Mammary epithelial cell (primary cell): ENCODE results near the gene CYTH4.

ENCODE experiments used
- EZH2 ChIP-seq: IDR thresholded peaks from 2 replicates; pipeline ENCODE4 v1.6.1; 2012; ENCODE audit warnings: low read length, inconsistent platforms, borderline replicate concordance
- TF ChIP-seq, protein P1 (sequence below), 2 donors: IDR thresholded peaks in 1 of 2; conservative IDR thresholded peaks in 1 of 2; 2 replicates each; pipeline ENCODE4 v1.5.1; 2011 to 2012; ENCODE audit warnings: inconsistent platforms in 2 of 2, low read length in 2 of 2, mild to moderate bottlenecking in 2 of 2, control low read depth in 1 of 2, low read depth in 1 of 2; ENCODE audit not compliant: insufficient read depth in 1 of 2; ENCODE audit errors: extremely low read depth in 1 of 2

DNA sequence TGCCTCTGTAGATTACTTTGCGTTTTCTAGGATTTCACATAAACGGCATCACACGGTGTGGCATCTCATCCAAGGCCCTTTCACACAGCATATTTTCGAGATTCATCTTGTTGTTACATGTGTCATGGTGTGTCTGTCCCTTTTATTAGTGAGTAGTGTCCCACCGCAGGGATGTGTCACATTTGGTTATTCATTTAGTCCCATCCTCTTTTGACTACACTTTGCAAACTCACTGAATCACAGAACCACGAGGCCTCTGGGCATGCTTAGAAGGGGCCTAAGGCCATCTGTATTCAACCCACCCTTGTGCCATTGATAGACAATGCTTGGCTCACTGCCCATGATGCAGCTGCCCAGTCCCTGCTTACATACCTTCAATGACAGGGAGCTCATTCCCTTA is 34.1 kb upstream of the CYTH4 start:
- TF ChIP-seq, protein P1, sequence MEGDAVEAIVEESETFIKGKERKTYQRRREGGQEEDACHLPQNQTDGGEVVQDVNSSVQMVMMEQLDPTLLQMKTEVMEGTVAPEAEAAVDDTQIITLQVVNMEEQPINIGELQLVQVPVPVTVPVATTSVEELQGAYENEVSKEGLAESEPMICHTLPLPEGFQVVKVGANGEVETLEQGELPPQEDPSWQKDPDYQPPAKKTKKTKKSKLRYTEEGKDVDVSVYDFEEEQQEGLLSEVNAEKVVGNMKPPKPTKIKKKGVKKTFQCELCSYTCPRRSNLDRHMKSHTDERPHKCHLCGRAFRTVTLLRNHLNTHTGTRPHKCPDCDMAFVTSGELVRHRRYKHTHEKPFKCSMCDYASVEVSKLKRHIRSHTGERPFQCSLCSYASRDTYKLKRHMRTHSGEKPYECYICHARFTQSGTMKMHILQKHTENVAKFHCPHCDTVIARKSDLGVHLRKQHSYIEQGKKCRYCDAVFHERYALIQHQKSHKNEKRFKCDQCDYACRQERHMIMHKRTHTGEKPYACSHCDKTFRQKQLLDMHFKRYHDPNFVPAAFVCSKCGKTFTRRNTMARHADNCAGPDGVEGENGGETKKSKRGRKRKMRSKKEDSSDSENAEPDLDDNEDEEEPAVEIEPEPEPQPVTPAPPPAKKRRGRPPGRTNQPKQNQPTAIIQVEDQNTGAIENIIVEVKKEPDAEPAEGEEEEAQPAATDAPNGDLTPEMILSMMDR (conservative IDR thresholded peaks at IDR 0.05 in 1 of 2, IDR thresholded peaks at IDR 0.05 in 1 of 2; ENCODE audit: extremely low read depth in 1 of 2, insufficient read depth in 1 of 2, low read depth in 1 of 2, low read length in 2 of 2), result no peak
- TF ChIP-seq EZH2, result no peak
